GM12872 (cell line): ENCODE data around the gene CDK19.

Experiments
- TF ChIP-seq, protein P1 (sequence below): IDR thresholded peaks from 3 replicates; pipeline ENCODE4 v1.5.1; 2011; ENCODE audit warnings: low read depth, mild to moderate bottlenecking, low read length, moderate library complexity; ENCODE audit not compliant: insufficient read depth

The CDK19 gene

DNA sequence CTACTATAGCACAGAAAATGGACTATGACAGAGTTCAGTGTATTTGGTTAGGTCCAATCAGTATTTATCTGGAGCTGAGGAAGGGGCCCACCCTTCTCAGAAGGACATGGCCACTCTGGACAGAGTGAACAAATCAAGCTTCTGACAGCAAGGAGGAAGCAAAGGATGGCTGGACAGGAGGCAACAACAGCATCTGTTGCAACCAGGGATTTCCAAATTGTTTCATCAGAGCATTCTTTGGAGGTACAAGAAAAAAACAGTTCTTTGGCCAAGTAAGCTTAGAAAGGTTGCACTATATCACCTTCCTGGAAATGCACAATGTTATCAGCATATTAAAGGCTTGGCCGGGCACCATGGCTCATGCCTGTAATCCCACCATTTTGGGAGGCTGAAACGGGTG lies 220.2 kb downstream of the CDK19 start:
- TF ChIP-seq, protein P1, sequence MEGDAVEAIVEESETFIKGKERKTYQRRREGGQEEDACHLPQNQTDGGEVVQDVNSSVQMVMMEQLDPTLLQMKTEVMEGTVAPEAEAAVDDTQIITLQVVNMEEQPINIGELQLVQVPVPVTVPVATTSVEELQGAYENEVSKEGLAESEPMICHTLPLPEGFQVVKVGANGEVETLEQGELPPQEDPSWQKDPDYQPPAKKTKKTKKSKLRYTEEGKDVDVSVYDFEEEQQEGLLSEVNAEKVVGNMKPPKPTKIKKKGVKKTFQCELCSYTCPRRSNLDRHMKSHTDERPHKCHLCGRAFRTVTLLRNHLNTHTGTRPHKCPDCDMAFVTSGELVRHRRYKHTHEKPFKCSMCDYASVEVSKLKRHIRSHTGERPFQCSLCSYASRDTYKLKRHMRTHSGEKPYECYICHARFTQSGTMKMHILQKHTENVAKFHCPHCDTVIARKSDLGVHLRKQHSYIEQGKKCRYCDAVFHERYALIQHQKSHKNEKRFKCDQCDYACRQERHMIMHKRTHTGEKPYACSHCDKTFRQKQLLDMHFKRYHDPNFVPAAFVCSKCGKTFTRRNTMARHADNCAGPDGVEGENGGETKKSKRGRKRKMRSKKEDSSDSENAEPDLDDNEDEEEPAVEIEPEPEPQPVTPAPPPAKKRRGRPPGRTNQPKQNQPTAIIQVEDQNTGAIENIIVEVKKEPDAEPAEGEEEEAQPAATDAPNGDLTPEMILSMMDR: no peak

DNA sequence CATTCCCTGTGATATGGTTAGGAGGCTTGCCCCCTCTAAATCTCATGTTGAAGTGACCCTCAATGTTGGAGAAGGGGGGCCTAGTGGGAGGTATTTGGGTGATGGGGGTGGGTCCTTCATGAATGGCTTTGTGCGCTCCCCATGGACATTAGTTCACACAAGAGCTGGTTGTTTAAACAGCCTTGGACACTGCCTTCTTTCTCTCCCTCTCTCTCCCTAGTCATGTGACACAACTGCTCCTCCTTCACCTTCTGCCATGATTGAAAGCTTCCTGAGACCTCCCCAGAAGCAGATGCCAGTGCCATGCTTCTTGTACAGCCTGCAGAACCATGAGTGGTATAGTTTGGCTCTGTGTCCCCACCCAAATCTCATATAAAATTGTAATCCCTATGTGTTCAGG lies 221.6 kb downstream of the CDK19 start:
- TF ChIP-seq, protein P1: no peak

DNA sequence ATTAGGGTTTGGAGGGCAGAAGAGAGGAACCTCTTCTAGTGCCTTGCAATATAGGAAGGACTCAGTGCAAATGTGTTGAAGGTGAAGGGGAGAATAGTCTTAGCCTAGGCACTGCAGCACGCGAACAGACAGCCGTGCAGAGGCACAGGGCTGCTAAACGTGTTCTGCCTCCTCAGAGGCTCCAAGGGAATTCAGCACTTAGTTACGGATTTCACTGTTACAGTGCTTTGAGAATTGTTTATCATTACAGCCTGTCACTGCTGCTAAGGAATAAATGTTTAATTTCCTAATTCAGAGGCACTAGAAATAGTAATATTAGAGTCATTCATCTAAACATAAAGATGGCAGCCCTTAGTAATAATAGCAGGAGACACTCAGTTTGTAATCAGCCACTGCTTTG lies 222.5 kb downstream of the CDK19 start:
- TF ChIP-seq, protein P1: no peak

DNA sequence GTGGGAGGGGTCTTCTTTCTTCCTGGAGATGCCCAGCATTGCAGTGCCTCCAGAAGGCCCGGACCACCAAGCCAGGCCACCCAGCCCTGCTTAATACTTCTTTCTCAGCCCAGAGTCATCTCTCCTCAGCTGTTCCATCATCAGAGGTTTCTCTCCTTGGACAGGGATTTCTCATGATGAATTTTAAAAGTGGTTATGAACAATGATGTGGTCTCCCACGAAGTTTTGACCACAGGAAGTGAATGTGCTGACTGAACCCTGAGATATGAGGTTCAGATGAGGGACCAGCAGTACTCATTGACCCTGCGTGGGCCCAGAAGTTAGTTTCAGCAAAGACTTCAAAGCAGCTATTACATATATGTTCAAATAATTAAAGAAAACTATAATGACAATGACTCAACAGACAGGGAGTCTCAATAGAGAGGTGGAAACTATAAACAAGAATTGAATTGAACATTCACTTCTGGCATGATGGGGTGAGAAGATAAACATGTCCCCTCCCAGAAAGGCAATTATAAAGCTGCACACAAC lies 224.4 kb downstream of the CDK19 start:
- TF ChIP-seq, protein P1: no peak

DNA sequence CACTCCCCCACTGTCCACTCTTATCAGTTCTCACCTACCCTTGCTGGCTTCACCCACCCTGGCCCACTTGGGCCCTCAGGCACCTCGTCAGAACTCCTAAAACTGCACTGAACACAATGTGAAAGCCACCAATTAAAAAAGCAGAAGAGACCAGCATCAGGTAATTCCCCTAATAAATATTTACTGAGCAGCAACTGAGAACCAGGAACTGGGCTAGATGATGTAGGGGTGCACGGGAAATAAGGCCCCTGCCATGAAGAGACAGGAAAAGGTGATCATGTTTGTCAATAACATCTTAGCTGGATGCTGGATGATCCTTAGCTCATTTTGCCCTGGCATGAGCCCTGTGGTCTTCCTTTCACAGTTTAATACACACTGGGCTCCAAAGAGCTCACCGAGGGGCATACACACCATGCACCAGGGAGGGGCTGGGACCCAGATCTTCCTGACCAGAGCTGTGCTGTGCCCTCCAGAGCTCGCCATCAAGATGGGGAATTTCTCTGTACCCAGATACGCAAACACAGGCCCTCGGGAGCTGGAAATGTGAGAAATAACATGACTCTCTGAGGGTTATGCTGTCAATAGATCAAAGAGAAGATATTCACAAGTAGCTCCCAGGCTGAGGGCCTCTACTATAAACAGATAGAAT lies 225.3 kb downstream of the CDK19 start:
- TF ChIP-seq, protein P1: no peak

DNA sequence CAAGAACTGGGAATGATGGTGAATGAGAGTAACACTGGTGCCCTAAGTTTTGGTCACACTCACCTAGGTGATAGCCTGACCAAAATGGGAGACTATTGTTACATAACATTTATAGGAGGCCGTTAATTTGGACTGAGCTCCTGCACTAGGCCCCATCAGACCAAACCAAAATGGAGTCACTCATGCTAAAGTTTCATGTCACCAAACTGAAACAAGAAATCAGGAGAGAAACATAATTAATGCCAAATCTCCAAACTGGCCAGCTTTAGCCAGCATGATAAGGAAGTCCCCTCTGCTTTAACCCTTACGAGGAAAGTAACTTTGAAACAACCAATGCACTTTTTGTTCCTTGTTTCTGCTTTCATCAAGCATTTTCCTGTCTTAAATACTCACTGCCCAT lies 227.9 kb downstream of the CDK19 start:
- TF ChIP-seq, protein P1: no peak

DNA sequence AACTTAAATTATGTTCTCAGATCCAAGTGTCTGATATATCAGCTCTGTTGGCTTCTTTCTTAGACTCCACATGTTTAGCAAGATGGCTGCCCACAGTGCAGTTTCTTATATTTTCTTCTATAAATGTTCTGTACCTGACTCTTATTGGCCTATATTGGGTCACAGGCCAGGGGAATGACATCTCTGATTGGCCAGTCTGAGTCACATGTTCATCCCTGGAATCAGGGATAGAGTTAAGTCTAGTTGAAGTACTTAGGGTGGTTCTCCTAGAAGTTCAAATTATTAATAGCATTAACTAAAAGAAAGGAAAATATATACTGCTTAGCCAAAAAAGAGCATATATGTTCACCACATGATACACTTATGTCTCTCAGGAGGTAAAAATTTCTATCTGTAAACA lies 233.6 kb downstream of the CDK19 start:
- TF ChIP-seq, protein P1: no peak
